IMR-90 (cell line): ENCODE results near the gene SWI5. TPM values are rescaled to one million over a fixed set of nuclear protein-coding genes. Genes with fewer than 3 reads are reported as not detected.

ENCODE experiments used
- ATAC-seq: fragments of 200-7000 bp; cut with Tn5 transposase; 2 replicates; pipeline ENCODE4 v1.9.1; 2020; ENCODE audit warnings: low read depth, mild to moderate bottlenecking, moderate library complexity
- BruUV-seq: library from RNA; stranded (reverse); fragments of 400-500 nt; replicated peaks from 2 replicates; lab custom pipeline; 2021; lab: Mats Ljungman, UMichigan
- CTCF ChIA-PET: fragments of 300-600 bp; formaldehyde crosslinking; extraction: SDS; loops from one replicate; lab custom pipeline; 2021; ENCODE audit warnings: antibody characterized with exemption; lab: Yijun Ruan, JAX
- POLR2A ChIA-PET: fragments of 300-600 bp; sonication (Branson Sonifier 250); formaldehyde crosslinking; loops from one replicate; lab custom pipeline; 2022; ENCODE audit warnings: antibody characterized with exemption; ENCODE audit not compliant: unreplicated experiment; lab: Charles Lee
- DNase-seq: peaks from one replicate; pipeline ENCODE4 v3.0.0; 2013
- H2AFZ ChIP-seq: replicated peaks from 2 replicates; pipeline ENCODE3; 2013; ENCODE audit warnings: low read length, mild to moderate bottlenecking; ENCODE audit not compliant: poor library complexity
- H2AK5ac ChIP-seq: 2 replicates; pipeline ENCODE4 v1.6.1; 2013; ENCODE audit warnings: low read depth, low read length, inconsistent platforms
- H2AK9ac ChIP-seq: replicated peaks from 2 replicates; pipeline ENCODE3; 2013; ENCODE audit warnings: mild to moderate bottlenecking, low read depth, low read length, moderate library complexity; ENCODE audit not compliant: poor library complexity
- H2BK120ac ChIP-seq: 2 replicates; pipeline ENCODE4 v1.6.1; 2013; ENCODE audit warnings: low read depth, low read length, inconsistent platforms
- H2BK15ac ChIP-seq: 3 replicates; pipeline ENCODE4 v1.6.1; 2013; ENCODE audit warnings: low read depth, low read length, inconsistent platforms
- H2BK20ac ChIP-seq: 2 replicates; pipeline ENCODE4 v1.6.1; 2013; ENCODE audit warnings: low read depth, mild to moderate bottlenecking, inconsistent platforms, low read length, moderate library complexity
- H2BK5ac ChIP-seq: 2 replicates; pipeline ENCODE4 v1.6.1; 2013; ENCODE audit warnings: mild to moderate bottlenecking, low read depth, low read length, inconsistent platforms; ENCODE audit not compliant: poor library complexity, severe bottlenecking
- H3K14ac ChIP-seq: replicated peaks from 2 replicates; pipeline ENCODE4 v1.6.1; 2013; ENCODE audit warnings: low read depth, low read length, inconsistent platforms
- H3K18ac ChIP-seq: 2 replicates; pipeline ENCODE4 v1.6.1; 2013; ENCODE audit warnings: low read depth, low read length, control low read depth
- H3K23ac ChIP-seq: 2 replicates; pipeline ENCODE4 v1.6.1; 2013; ENCODE audit warnings: low read depth, low read length, inconsistent platforms
- H3K27ac ChIP-seq: 2 replicates; pipeline ENCODE4 v1.5.1; 2013; ENCODE audit warnings: mild to moderate bottlenecking, control low read depth, low read length; ENCODE audit not compliant: insufficient read depth
- H3K27me3 ChIP-seq: 2 replicates; pipeline ENCODE4 v1.6.1; 2013; ENCODE audit warnings: low read length; ENCODE audit not compliant: control insufficient read depth, insufficient read depth
- H3K36me3 ChIP-seq: 2 replicates; pipeline ENCODE4 v1.6.1; 2013; ENCODE audit warnings: low read length, mixed read lengths; ENCODE audit not compliant: control insufficient read depth, insufficient read depth
- H3K4ac ChIP-seq: 2 replicates; pipeline ENCODE4 v1.6.1; 2013; ENCODE audit warnings: low read depth, low read length, inconsistent platforms
- H3K4me1 ChIP-seq: 2 replicates; pipeline ENCODE4 v1.6.1; 2013; ENCODE audit warnings: low read length, mixed read lengths; ENCODE audit not compliant: control insufficient read depth, insufficient read depth
- H3K4me2 ChIP-seq: 2 replicates; pipeline ENCODE4 v1.6.1; 2013; ENCODE audit warnings: low read depth, mild to moderate bottlenecking, control low read depth, low read length, moderate library complexity
- H3K4me3 ChIP-seq: 2 replicates; pipeline ENCODE4 v1.5.1; 2013; ENCODE audit warnings: low read depth, mild to moderate bottlenecking, control low read depth, low read length, moderate library complexity; ENCODE audit not compliant: insufficient read depth
- H3K56ac ChIP-seq: 2 replicates; pipeline ENCODE4 v1.6.1; 2013; ENCODE audit warnings: low read length, inconsistent platforms; ENCODE audit not compliant: insufficient read depth; ENCODE audit errors: extremely low read depth
- H3K79me1 ChIP-seq, 2 experiments: 2 replicates each; pipeline ENCODE4 v1.6.1; 2013; ENCODE audit warnings: low read length in 2 of 2, inconsistent platforms in 1 of 2, low read depth in 1 of 2
- H3K9ac ChIP-seq: 2 replicates; pipeline ENCODE4 v1.6.1; 2013; ENCODE audit warnings: low read depth, low read length, control low read depth
- H3K9me1 ChIP-seq: 2 replicates; pipeline ENCODE4 v1.6.1; 2013; ENCODE audit warnings: low read length, inconsistent platforms; ENCODE audit not compliant: insufficient read depth
- H3K9me3 ChIP-seq: 2 replicates; pipeline ENCODE4 v1.6.1; 2013; ENCODE audit warnings: low read length; ENCODE audit not compliant: control insufficient read depth, insufficient read depth
- H4K20me1 ChIP-seq: 2 replicates; pipeline ENCODE4 v1.6.1; 2013; ENCODE audit warnings: low read length, inconsistent platforms; ENCODE audit not compliant: insufficient read depth
- H4K5ac ChIP-seq: 2 replicates; pipeline ENCODE4 v1.6.1; 2013; ENCODE audit warnings: mild to moderate bottlenecking, low read depth, low read length, control low read depth
- H4K8ac ChIP-seq, 2 experiments: 2 replicates each; pipeline ENCODE4 v1.6.1; 2013; ENCODE audit warnings: low read depth in 2 of 2, low read length in 2 of 2, control low read depth in 1 of 2, inconsistent platforms in 1 of 2
- H4K91ac ChIP-seq: 2 replicates; pipeline ENCODE4 v1.6.1; 2013; ENCODE audit warnings: low read depth, low read length, inconsistent platforms; ENCODE audit not compliant: insufficient read depth
- BHLHE40 ChIP-seq: fragments of 150-350 bp; IDR thresholded peaks from 2 replicates; pipeline ENCODE4 v1.6.1; 2016; ENCODE audit warnings: mild to moderate bottlenecking, low read depth, low read length
- MAFK ChIP-seq: IDR thresholded peaks from 2 replicates; pipeline ENCODE4 v1.6.1; 2012; ENCODE audit warnings: low read depth, low read length, improper control_type of control experiment
- MAZ ChIP-seq: IDR thresholded peaks from 2 replicates; pipeline ENCODE4 v1.6.1; 2012; ENCODE audit warnings: low read depth, mild to moderate bottlenecking, low read length, improper control_type of control experiment, moderate library complexity, borderline replicate concordance
- RAD21 ChIP-seq: IDR thresholded peaks from 2 replicates; pipeline ENCODE4 v1.6.1; 2012; ENCODE audit warnings: low read length, improper control_type of control experiment
- RCOR1 ChIP-seq: IDR thresholded peaks from 2 replicates; pipeline ENCODE4 v1.6.1; 2012; ENCODE audit warnings: mild to moderate bottlenecking, low read length, improper control_type of control experiment; ENCODE audit not compliant: insufficient replicate concordance
- RFX5 ChIP-seq: IDR thresholded peaks from 2 replicates; pipeline ENCODE4 v1.8.0; 2012; ENCODE audit warnings: low read depth, mild to moderate bottlenecking, low read length, moderate library complexity
- SMC3 ChIP-seq: fragments of 150-350 bp; IDR thresholded peaks from 2 replicates; pipeline ENCODE4 v1.6.1; 2016; ENCODE audit warnings: low read depth, mild to moderate bottlenecking, antibody characterized with exemption, low read length, moderate library complexity
- WGBS, 2 experiments: methylation state at CpG; one replicate each; pipeline versions ENCODE4 v1.1.5 to v1.1.7; 2013; ENCODE audit warnings: missing lambda C conversion rate in 2 of 2; ENCODE audit not compliant: insufficient read length in 1 of 2; ENCODE audit errors: extremely low coverage in 2 of 2; 5-methylcytosine and 5-hydroxymethylcytosine counted together
- dilution Hi-C: fragments of 300-500 bp; cut with HindIII; formaldehyde crosslinking; loops from one replicate; pipeline ENCODE4 v1.14.3; 2018; ENCODE audit warnings: low sequenced_read_pairs; ENCODE audit not compliant: unreplicated experiment
- in situ Hi-C: fragments of 300-500 bp; cut with MboI; formaldehyde crosslinking; loops from 3 replicates; pipeline ENCODE4 v1.14.3; 2019; ENCODE audit warnings: low sequenced_read_pairs, inconsistent platforms, mixed read lengths
- intact Hi-C: fragments of 100-400 bp; cut with micrococcal nuclease; formaldehyde crosslinking; loops from 2 replicates; pipeline ENCODE4 v1.10.0; 2022
- polyA plus RNA-seq, 3 experiments: library from polyadenylated mRNA; depleted of rRNA; stranded (reverse); fragments of >200 nt; gene quantifications; 2 replicates each; pipeline ENCODE4 v1.2.3, GENCODE V29; 2012; ENCODE audit warnings: low replicate concordance in 1 of 3
- total RNA-seq: library from RNA; depleted of rRNA; stranded (reverse); fragments of >200 nt; gene quantifications from 2 replicates; pipeline ENCODE4 v1.2.3, GENCODE V29; 2012
- TF ChIP-seq, protein P1 (sequence below): fragments of 150-350 bp; IDR thresholded peaks from 2 replicates; pipeline ENCODE4 v1.6.1; 2016; ENCODE audit warnings: low read depth, mild to moderate bottlenecking, low read length, moderate library complexity, borderline replicate concordance
- TF ChIP-seq, protein P2 (sequence below): conservative IDR thresholded peaks from 2 replicates; pipeline ENCODE4 v1.5.1; 2012; ENCODE audit warnings: mild to moderate bottlenecking, low read depth, low read length, improper control_type of control experiment

The SWI5 gene
- total and polyA plus RNA-seq, 2 of the 4 experiments (the other 2 are of a cell fraction), result 38.9 to 93.5 TPM

DNA sequence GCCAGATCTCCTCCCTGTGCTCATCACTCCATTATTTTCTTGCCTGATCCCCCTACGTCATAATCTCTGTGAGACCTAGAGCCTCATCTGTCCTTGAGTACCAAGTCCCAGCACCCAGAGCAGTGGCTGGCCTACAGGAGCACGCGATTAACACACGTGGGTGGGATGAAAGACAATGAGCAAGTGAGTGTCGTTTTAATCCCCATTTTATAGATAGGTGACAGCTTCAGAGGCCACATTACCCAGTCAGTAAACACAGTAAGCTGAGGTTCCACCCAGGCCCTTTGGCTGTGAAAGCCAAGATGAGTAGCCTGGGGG is 28.9 kb downstream of the SWI5 start:
- Histone ChIP-seq H4K8ac (no peak overlapping the region; a peak in 1 of 4 replicates), H4K91ac (no peak overlapping the region), H3K23ac (no peak overlapping the region), H3K56ac (no peak overlapping the region), H4K5ac (no peak overlapping the region), H3K27ac (no peak overlapping the region), H3K9ac (no peak overlapping the region), H3K9me1 (peaks cover 11% of the 10 kb centered on the region), H2AK9ac (peak overlapping the region; percentile 5), H2AFZ (no peak overlapping the region), H2BK20ac (0 out of 2 replicates have a peak overlapping the region, but pooled peaks have one; percentile 1), H3K9me3 (no peaks in the 10 kb centered on the region), H3K18ac (no peak overlapping the region), H3K14ac (peak overlapping the region; percentile 27; the same call in 1 of the 2 replicates), H3K79me1 (no peaks in the 10 kb centered on the region; a peak in 2 of 4 replicates), H2BK120ac (no peak overlapping the region), H3K4me1 (peaks cover 12% of the 10 kb centered on the region), H2BK15ac (no peak overlapping the region; the same call in 2 of the 3 replicates), H2AK5ac (peak overlapping the region; percentile 41; the same call in 1 of the 2 replicates), H3K27me3 (no peaks in the 10 kb centered on the region), H3K36me3 (peaks cover 8% of the 10 kb centered on the region), H3K4me3 (no peak overlapping the region), H3K4me2 (no peak overlapping the region), H3K4ac (peak overlapping the region; percentile 5; the same call in 1 of the 2 replicates), H4K20me1 (peaks cover 4% of the 10 kb centered on the region), H2BK5ac (no peak overlapping the region)
- ChIA-PET POLR2A (no interaction called here), CTCF (interaction anchor here (1.8 kb wide), 1 partner anchor 10 kb away, joined by 7 read pairs; no protein-coding TSS in a partner anchor)
- dilution Hi-C loops, result no loop called here
- peak; percentile 56 for DNase-seq
- no CpG with 5 or more reads among the region's 5 CpGs for WGBS, 2 experiments
- no peak for TF ChIP-seq SMC3
- TF ChIP-seq MAFK, result no peak
- TF ChIP-seq RAD21, result no peak
- TF ChIP-seq, protein P1, sequence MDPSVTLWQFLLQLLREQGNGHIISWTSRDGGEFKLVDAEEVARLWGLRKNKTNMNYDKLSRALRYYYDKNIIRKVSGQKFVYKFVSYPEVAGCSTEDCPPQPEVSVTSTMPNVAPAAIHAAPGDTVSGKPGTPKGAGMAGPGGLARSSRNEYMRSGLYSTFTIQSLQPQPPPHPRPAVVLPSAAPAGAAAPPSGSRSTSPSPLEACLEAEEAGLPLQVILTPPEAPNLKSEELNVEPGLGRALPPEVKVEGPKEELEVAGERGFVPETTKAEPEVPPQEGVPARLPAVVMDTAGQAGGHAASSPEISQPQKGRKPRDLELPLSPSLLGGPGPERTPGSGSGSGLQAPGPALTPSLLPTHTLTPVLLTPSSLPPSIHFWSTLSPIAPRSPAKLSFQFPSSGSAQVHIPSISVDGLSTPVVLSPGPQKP, result no peak
- TF ChIP-seq BHLHE40, result no peak
- TF ChIP-seq MAZ, result no peak
- no peak for TF ChIP-seq RFX5
- TF ChIP-seq, protein P2, sequence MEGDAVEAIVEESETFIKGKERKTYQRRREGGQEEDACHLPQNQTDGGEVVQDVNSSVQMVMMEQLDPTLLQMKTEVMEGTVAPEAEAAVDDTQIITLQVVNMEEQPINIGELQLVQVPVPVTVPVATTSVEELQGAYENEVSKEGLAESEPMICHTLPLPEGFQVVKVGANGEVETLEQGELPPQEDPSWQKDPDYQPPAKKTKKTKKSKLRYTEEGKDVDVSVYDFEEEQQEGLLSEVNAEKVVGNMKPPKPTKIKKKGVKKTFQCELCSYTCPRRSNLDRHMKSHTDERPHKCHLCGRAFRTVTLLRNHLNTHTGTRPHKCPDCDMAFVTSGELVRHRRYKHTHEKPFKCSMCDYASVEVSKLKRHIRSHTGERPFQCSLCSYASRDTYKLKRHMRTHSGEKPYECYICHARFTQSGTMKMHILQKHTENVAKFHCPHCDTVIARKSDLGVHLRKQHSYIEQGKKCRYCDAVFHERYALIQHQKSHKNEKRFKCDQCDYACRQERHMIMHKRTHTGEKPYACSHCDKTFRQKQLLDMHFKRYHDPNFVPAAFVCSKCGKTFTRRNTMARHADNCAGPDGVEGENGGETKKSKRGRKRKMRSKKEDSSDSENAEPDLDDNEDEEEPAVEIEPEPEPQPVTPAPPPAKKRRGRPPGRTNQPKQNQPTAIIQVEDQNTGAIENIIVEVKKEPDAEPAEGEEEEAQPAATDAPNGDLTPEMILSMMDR, result no peak
- TF ChIP-seq RCOR1, result no peak
- in situ Hi-C loops, result no loop called here
- ATAC-seq, result no peak
- intact Hi-C loops, result no loop called here
- BruUV-seq, result no TSS peak
